ENCODE results near the gene UBE2F.
A peak's percentile ranks its signal among the peaks of the same experiment; 100 is the strongest.
"Not testable (repeated sequence)": the region's sequence is repeated elsewhere in the genome, so short reads cannot be mapped to it uniquely, and the experiment has no call there.

The UBE2F gene

GRCh38 chr2:238045575-238045974 lies 78.8 kb downstream of the UBE2F start:
- Histone ChIP-seq H3K4me1 (ENCODE audit: control insufficient read depth, insufficient read depth, low read length, poor library complexity, severe bottlenecking) (no peaks in the 10 kb centered on the region), H3K36me3 (ENCODE audit: control insufficient read depth, insufficient read depth, low read length) (peaks cover 46% of the 10 kb centered on the region), H3K9me3 (ENCODE audit: control insufficient read depth, low read length) (peaks cover 9% of the 10 kb centered on the region), H3K27ac (ENCODE audit: low read depth, low read length, severe bottlenecking) (no peak overlapping the region), H3K4me3 (ENCODE audit: extremely low read depth, insufficient read depth, low read length, poor library complexity, severe bottlenecking) (no peak overlapping the region)

GRCh38 chr2:238046725-238047270 lies 80.0 kb downstream of the UBE2F start:
- Histone ChIP-seq H3K9me3 (ENCODE audit: control insufficient read depth, low read length) (peaks cover 9% of the 10 kb centered on the region), H3K27ac (ENCODE audit: low read depth, low read length, severe bottlenecking) (no peak overlapping the region), H3K4me1 (ENCODE audit: control insufficient read depth, insufficient read depth, low read length, poor library complexity, severe bottlenecking) (no peaks in the 10 kb centered on the region), H3K4me3 (ENCODE audit: extremely low read depth, insufficient read depth, low read length, poor library complexity, severe bottlenecking) (no peak overlapping the region), H3K36me3 (ENCODE audit: control insufficient read depth, insufficient read depth, low read length) (peaks cover 34% of the 10 kb centered on the region)
- WGBS, 2 experiments (ENCODE audit: insufficient coverage in 2 of 2), result 90 to 94% methylated on average over 2 of the region's 2 CpGs

- 100% methylated on average over 1 of the region's 2 CpGs; no CpG with 5 or more reads in 1 of the 2 experiments for WGBS, 2 experiments (ENCODE audit: insufficient coverage in 2 of 2)
- Histone ChIP-seq H3K27ac (ENCODE audit: low read depth, low read length, severe bottlenecking) (no peak overlapping the region), H3K4me1 (ENCODE audit: control insufficient read depth, insufficient read depth, low read length, poor library complexity, severe bottlenecking) (no peaks in the 10 kb centered on the region), H3K4me3 (ENCODE audit: extremely low read depth, insufficient read depth, low read length, poor library complexity, severe bottlenecking) (no peak overlapping the region), H3K36me3 (ENCODE audit: control insufficient read depth, insufficient read depth, low read length) (no peaks in the 10 kb centered on the region), H3K9me3 (ENCODE audit: control insufficient read depth, low read length) (peaks cover 3% of the 10 kb centered on the region)
Observed at GRCh38 chr2:238053191-238053776, 86.5 kb downstream of the UBE2F start.

GRCh38 chr2:238055841-238056240 lies 89.0 kb downstream of the UBE2F start:
- Histone ChIP-seq H3K36me3 (ENCODE audit: control insufficient read depth, insufficient read depth, low read length) (no peaks in the 10 kb centered on the region), H3K27ac (ENCODE audit: low read depth, low read length, severe bottlenecking) (no peak overlapping the region), H3K4me3 (ENCODE audit: extremely low read depth, insufficient read depth, low read length, poor library complexity, severe bottlenecking) (no peak overlapping the region), H3K9me3 (ENCODE audit: control insufficient read depth, low read length) (no peaks in the 10 kb centered on the region), H3K4me1 (ENCODE audit: control insufficient read depth, insufficient read depth, low read length, poor library complexity, severe bottlenecking) (no peaks in the 10 kb centered on the region)
- WGBS, 2 experiments (ENCODE audit: insufficient coverage in 2 of 2), result 100% methylated on average over 1 of the region's 3 CpGs

- not testable (repeated sequence) for H3K27ac ChIP-seq (ENCODE audit: low read depth, low read length, severe bottlenecking)
Observed at GRCh38 chr2:238057696-238058575, 91.1 kb downstream of the UBE2F start.

GRCh38 chr2:238059505-238059904 lies 92.7 kb downstream of the UBE2F start:
- H3K9me3 ChIP-seq (ENCODE audit: control insufficient read depth, low read length), result no peaks in the 10 kb centered on the region
- WGBS, 2 experiments (ENCODE audit: insufficient coverage in 2 of 2), result 92 to 100% methylated on average over 2 to 3 of the region's 3 CpGs
- peak overlapping the region; percentile 70 for H3K4me3 ChIP-seq (ENCODE audit: extremely low read depth, insufficient read depth, low read length, poor library complexity, severe bottlenecking)
- no peak overlapping the region for H3K27ac ChIP-seq (ENCODE audit: low read depth, low read length, severe bottlenecking)
- H3K4me1 ChIP-seq (ENCODE audit: control insufficient read depth, insufficient read depth, low read length, poor library complexity, severe bottlenecking), result no peaks in the 10 kb centered on the region
- peaks cover 5% of the 10 kb centered on the region for H3K36me3 ChIP-seq (ENCODE audit: control insufficient read depth, insufficient read depth, low read length)

More at GRCh38 chr2:238057696-238058575, 91.1 kb downstream of the UBE2F start:
- 97% methylated on average over 20 to 43 of the region's 44 CpGs for WGBS, 2 experiments (ENCODE audit: insufficient coverage in 2 of 2)
- H3K36me3 ChIP-seq (ENCODE audit: control insufficient read depth, insufficient read depth, low read length); H3K9me3 ChIP-seq (ENCODE audit: control insufficient read depth, low read length); H3K4me1 ChIP-seq (ENCODE audit: control insufficient read depth, insufficient read depth, low read length, poor library complexity, severe bottlenecking); H3K4me3 ChIP-seq (ENCODE audit: extremely low read depth, insufficient read depth, low read length, poor library complexity, severe bottlenecking): not testable (repeated sequence)

- H3K9me3 ChIP-seq (ENCODE audit: control insufficient read depth, low read length), result no peaks in the 10 kb centered on the region
- H3K4me1 ChIP-seq (ENCODE audit: control insufficient read depth, insufficient read depth, low read length, poor library complexity, severe bottlenecking), result no peaks in the 10 kb centered on the region
- H3K36me3 ChIP-seq (ENCODE audit: control insufficient read depth, insufficient read depth, low read length), result peaks cover 8% of the 10 kb centered on the region
- 2 to 3% methylated on average over 18 of the region's 18 CpGs for WGBS, 2 experiments (ENCODE audit: insufficient coverage in 2 of 2)
- H3K4me3 ChIP-seq (ENCODE audit: extremely low read depth, insufficient read depth, low read length, poor library complexity, severe bottlenecking), result peak overlapping the region; percentile 70
- H3K27ac ChIP-seq (ENCODE audit: low read depth, low read length, severe bottlenecking), result peak overlapping the region; percentile 51
Observed at GRCh38 chr2:238060096-238060541, 93.3 kb downstream of the UBE2F start.

GRCh38 chr2:238060542-238061314 lies 93.9 kb downstream of the UBE2F start, which contains the start of gene SCLY:
Gene SCLY (plus strand): TSS chr2:238061001. CDS start chr2:238061055, 54 bp downstream.
- Histone ChIP-seq H3K9me3 (ENCODE audit: control insufficient read depth, low read length) (no peaks in the 10 kb centered on the region), H3K4me3 (ENCODE audit: extremely low read depth, insufficient read depth, low read length, poor library complexity, severe bottlenecking) (peak within 1 kb of the TSS; percentile 70), H3K27ac (ENCODE audit: low read depth, low read length, severe bottlenecking) (peak within 1 kb of the TSS; percentile 51), H3K4me1 (ENCODE audit: control insufficient read depth, insufficient read depth, low read length, poor library complexity, severe bottlenecking) (no peaks in the 10 kb centered on the region), H3K36me3 (ENCODE audit: control insufficient read depth, insufficient read depth, low read length) (peaks cover 14% of the 10 kb centered on the region)
- 0% methylated on average over 67 to 86 of the region's 98 CpGs for WGBS, 2 experiments (ENCODE audit: insufficient coverage in 2 of 2)

GRCh38 chr2:238061315-238062202 lies 94.7 kb downstream of the UBE2F start:
- H3K36me3 ChIP-seq (ENCODE audit: control insufficient read depth, insufficient read depth, low read length), result peaks cover 22% of the 10 kb centered on the region
- H3K9me3 ChIP-seq (ENCODE audit: control insufficient read depth, low read length), result no peaks in the 10 kb centered on the region
- WGBS, 2 experiments (ENCODE audit: insufficient coverage in 2 of 2), result 1 to 3% methylated on average over 18 to 24 of the region's 29 CpGs
- H3K4me1 ChIP-seq (ENCODE audit: control insufficient read depth, insufficient read depth, low read length, poor library complexity, severe bottlenecking), result no peaks in the 10 kb centered on the region
- H3K4me3 ChIP-seq (ENCODE audit: extremely low read depth, insufficient read depth, low read length, poor library complexity, severe bottlenecking), result peak overlapping the region; percentile 70
- peak overlapping the region; percentile 49 for H3K27ac ChIP-seq (ENCODE audit: low read depth, low read length, severe bottlenecking)
